Measurements from ENCODE around the gene THSD4.
"Not testable (repeated sequence)": the region's sequence is repeated elsewhere in the genome, so short reads cannot be mapped to it uniquely, and the experiment has no call there.

Gene THSD4

DNA sequence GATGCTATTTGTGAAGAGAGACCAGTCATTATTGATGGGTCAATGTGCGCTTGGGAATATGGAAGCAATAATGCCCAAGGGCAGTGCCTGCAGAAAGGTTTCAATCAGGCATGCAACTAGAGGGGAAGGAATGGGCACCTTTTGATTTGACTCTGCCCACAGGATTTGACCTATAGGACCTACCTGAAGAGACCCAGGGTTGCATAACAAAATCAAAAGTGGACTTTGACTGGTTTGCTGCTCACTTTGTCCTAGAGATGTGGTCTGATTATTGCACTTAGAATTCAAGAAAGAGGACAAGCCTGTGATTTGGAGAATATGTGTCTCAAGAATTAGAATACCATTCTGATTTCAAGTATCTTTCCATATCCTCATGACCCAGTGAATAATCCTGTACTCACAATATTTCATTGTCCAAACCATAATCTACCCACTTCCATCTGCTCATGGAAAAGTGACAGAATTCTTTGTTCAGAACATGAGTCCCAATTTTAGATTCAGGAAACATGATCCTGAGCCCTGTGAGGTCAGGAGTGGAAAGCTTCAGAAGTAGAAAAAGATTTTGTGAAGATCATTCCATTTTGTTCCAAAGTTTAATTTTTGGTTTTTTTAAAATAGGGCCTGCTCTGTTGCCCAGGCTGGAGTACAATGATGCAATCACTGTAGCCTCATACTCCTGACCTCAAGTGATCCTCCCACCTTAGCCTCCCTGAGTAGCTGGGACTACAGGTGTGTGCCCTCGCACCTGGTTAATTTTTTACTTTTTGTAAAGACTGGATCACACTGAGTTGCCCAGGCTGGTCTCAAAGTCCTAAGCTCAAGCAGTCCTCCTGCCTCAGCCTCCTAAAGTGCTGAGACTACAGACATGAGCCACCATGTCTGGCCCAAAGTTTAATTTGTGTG, 543.8 kb downstream of the THSD4 start:
- no peak for DNase-seq (ENCODE audit: low spot score)

DNA sequence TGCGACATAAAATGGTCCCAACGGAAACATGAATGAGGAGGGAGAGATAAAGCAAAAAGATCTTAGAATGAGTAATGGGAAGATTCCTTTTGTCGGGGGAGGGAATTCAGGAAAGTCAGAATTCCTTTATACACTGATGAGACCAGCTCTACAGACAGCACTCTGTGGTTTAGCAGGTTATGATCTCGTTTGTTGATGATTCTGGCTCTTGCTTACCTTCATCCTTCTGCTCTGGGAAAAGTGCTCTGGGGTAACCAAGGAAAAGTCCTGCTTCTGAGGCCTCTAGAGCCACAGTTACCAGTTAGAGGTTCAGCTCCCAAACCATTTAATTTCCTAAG, 544.4 kb downstream of the THSD4 start:
- peak; percentile 71 for DNase-seq (ENCODE audit: low spot score)

- DNase-seq (ENCODE audit: low spot score), result no peak
These were observed 545.2 kb downstream of the THSD4 start for GRCh38 chr15:71660501-71660900.

DNA sequence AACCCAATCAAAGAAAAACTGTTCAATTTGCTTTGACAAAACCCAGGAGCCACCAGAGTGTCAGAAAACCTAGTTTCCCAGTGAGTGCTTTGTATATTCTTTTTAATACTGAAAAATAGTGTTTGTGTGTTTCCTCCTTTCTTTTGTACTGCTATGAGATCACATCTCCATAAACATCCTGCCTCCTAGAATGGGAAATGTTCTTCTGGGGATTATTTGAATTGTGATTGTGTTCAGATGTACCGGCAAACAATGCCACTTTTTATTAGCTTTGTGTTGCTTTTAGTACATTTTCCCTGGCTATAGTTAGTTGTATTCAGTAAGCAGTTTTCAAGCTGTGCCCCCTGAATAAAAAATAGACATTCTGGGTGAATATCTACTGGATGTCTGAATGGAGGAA, 547.0 kb downstream of the THSD4 start:
- no peak for DNase-seq (ENCODE audit: low spot score)

DNA sequence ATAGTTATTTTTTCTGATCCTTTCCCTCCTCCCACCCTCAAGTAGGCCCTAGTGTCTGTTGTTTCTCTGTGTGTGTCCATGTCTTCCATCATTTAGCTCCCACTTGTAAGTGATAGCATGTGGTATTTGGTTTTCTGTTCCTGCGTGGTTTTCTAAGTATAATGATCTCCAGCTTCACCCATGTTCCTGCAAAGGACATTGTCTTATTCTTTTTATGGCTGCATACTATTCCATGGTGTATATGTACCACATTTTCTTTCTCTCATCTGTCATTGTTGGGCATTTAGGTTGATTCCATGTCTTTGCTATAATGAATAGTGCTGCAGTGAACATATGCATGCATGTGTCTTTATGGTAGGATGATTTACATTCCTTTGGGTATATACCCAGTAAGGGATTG, 549.4 kb downstream of the THSD4 start:
- no peak for DNase-seq (ENCODE audit: low spot score)

- DNase-seq (ENCODE audit: low spot score), result no peak
These were observed 551.7 kb downstream of the THSD4 start for GRCh38 chr15:71666763-71667620.

DNA sequence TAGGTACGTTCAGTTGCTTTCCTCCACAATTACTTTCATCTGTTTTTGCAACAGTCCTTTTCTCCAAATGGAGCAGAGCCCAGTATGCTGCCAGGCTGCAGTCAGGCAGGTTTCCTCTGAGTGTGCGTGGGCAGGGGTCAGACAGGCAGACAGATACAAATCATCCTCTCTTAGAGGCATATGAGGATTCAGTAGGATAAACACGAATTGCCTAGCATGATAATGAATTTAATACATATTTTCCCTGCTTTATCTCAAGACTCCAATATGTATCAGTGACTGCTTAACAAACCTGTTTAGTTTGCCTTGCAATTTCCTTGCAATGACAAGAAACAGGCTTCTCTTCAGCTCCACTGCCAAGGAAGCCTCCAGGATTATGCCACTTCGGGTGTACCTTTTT, 554.4 kb downstream of the THSD4 start:
- no peak for DNase-seq (ENCODE audit: low spot score)

DNA sequence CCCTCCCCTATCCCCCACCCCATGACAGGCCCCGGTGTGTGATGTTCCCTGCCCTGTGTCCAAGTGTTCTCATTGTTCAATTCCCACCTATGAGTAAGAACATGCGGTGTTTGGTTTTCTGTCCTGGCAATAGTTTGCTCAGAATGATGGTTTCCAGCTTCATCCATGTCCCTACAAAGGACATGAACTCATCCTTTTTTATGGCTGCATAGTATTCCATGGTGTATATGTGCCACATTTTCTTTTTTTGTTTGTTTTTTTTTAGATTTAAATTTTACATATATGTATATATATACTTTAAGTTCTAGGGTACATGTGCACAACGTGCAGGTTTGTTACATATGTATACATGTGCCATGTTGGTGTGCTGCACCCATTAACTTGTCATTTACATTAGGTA, 555.0 kb downstream of the THSD4 start:
- not testable (repeated sequence) for DNase-seq (ENCODE audit: low spot score)

- no peak for DNase-seq (ENCODE audit: low spot score)
These were observed 559.1 kb downstream of the THSD4 start for GRCh38 chr15:71674354-71674753.

DNA sequence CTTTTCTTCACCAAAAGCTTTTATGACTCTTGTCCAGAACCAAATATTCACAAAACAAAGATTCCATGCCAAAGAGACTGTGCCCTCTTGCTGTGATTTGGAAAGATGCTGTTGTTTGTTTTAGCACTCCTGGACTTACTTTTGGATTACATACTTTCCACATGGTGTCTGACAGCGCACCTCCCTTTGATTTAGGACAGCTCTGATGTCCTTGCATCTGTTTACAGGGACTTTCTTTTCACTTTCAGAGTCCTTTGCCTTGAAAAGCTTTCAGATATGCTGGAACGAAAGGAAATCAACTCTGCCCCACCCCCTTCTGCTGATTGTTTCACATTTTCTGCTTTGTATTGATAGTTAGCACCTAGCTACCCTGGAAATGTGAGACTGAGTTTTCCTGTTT, 562.1 kb downstream of the THSD4 start:
- DNase-seq (ENCODE audit: low spot score), result no peak

DNA sequence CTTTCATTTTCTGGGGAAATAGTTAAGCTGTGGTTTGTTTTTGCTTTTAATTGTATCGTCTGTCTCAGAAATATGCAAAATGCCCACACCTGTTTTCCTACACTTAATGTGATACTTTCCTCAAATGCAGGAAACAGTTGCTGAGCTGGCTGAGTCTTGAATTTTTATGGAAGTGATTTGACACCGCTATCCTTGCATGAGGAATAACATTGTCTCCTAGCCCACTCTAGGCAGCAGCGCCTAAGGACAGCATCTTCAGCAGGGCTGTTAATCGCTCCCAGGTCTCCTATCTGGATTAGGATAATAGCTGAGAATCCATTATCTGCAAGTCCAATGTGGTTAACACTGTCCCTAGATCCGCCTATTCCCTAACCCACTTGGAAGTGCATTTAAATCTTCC, 562.5 kb downstream of the THSD4 start:
- DNase-seq (ENCODE audit: low spot score), result no peak

DNA sequence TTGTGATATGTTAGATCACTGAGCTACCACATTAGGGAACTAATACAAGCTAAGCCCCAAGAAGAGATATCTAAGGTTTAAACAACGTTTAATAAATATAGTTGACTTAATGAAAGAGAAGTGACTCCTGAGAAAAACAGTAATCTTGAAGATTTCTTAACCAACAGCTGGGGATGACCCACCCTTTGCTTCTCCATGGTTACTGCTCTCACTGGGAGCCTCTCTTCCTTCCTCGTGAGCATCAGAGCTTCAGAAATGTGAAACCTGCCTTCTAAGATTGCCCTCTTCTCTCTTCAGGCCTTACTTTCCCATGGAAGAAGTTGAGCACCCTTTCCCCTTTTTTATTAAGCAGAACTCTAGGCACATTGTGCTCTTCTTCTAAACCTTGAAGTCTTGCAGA, 562.9 kb downstream of the THSD4 start:
- no peak for DNase-seq (ENCODE audit: low spot score)

GRCh38 chr15:71678605-71679004, 563.3 kb downstream of the THSD4 start:
- DNase-seq (ENCODE audit: low spot score), result no peak

- DNase-seq (ENCODE audit: low spot score), result no peak
These were observed 564.0 kb downstream of the THSD4 start for GRCh38 chr15:71679223-71679792.

GRCh38 chr15:71679793-71680353, 564.6 kb downstream of the THSD4 start:
- DNase-seq (ENCODE audit: low spot score), result no peak

DNA sequence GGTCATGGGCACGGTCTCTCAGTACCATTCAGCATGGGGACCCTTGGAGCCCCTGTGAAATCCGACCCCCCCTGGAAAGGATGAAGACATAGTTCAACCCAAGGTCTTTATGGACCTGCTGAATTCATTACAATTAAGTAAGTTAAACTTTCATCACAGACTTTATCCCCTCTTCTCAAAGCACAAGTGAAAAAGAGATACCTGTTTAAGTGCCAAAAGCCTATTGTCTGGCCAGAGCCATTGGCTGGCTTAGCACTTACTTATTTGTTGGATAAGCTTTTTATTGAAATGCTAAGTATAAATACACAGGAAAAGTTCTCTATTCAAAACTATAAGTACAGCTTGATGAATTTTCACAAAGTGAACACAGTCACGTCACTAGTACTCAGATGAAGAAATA, 566.7 kb downstream of the THSD4 start:
- no peak for DNase-seq (ENCODE audit: low spot score)

GRCh38 chr15:71683411-71684274, 568.4 kb downstream of the THSD4 start:
- DNase-seq (ENCODE audit: low spot score), result no peak

- DNase-seq (ENCODE audit: low spot score), result no peak
These were observed 570.2 kb downstream of the THSD4 start for GRCh38 chr15:71685420-71685993.

- no peak for DNase-seq (ENCODE audit: low spot score)
These were observed 571.2 kb downstream of the THSD4 start for GRCh38 chr15:71686221-71687050.

GRCh38 chr15:71687902-71688508, 572.7 kb downstream of the THSD4 start:
- DNase-seq (ENCODE audit: low spot score), result peak; percentile 48
